Osteoblast (primary cell): ENCODE results near the gene FUCA2. TPM values are rescaled to one million over a fixed set of nuclear protein-coding genes. Genes with fewer than 3 reads are reported as not detected.

Source experiments
- DNase-seq: peaks from one replicate; pipeline ENCODE4 v3.0.0; 2011; ENCODE audit warnings: low spot score, mixed read lengths; ENCODE audit not compliant: insufficient read length; ENCODE audit errors: missing footprints
- H2AFZ ChIP-seq: 2 replicates; pipeline ENCODE4 v1.6.0; 2011; ENCODE audit warnings: mild to moderate bottlenecking, low read length
- H3K27ac ChIP-seq: 2 replicates; pipeline ENCODE4 v1.5.1; 2011; ENCODE audit warnings: mild to moderate bottlenecking, low read depth, low read length, moderate library complexity
- H3K27me3 ChIP-seq: 2 replicates; pipeline ENCODE4 v1.6.0; 2012; ENCODE audit warnings: mild to moderate bottlenecking, control low read depth, inconsistent platforms, low read length, moderate library complexity; ENCODE audit not compliant: insufficient read depth
- H3K36me3 ChIP-seq: 2 replicates; pipeline ENCODE4 v1.5.1; 2011; ENCODE audit warnings: mild to moderate bottlenecking, low read length, control low read depth, moderate library complexity; ENCODE audit not compliant: insufficient read depth
- H3K4me1 ChIP-seq: 2 replicates; pipeline ENCODE4 v1.5.1; 2011; ENCODE audit warnings: mild to moderate bottlenecking, low read length, control low read depth, moderate library complexity; ENCODE audit not compliant: insufficient read depth
- H3K4me2 ChIP-seq: 2 replicates; pipeline ENCODE4 v1.6.0; 2011; ENCODE audit warnings: mild to moderate bottlenecking, low read length; ENCODE audit not compliant: insufficient read depth
- H3K4me3 ChIP-seq: fragments of 200-600 bp; sonication (generic); 3 replicates; pipeline ENCODE4 v1.5.1; 2012; ENCODE audit warnings: mild to moderate bottlenecking, low read length, inconsistent platforms; ENCODE audit not compliant: insufficient read depth
- H3K79me2 ChIP-seq: 2 replicates; pipeline ENCODE4 v1.6.0; 2012; ENCODE audit warnings: mild to moderate bottlenecking, low read length, control low read depth, inconsistent platforms; ENCODE audit not compliant: insufficient read depth
- H3K9me3 ChIP-seq: 2 replicates; pipeline ENCODE4 v1.5.1; 2011; ENCODE audit warnings: low read depth, low read length, control low read depth
- H4K20me1 ChIP-seq: 2 replicates; pipeline ENCODE4 v1.6.0; 2012; ENCODE audit warnings: mild to moderate bottlenecking, low read length, control low read depth; ENCODE audit not compliant: insufficient read depth
- CTCF ChIP-seq: IDR thresholded peaks from 2 replicates; pipeline ENCODE4 v1.5.1; 2011; ENCODE audit warnings: mild to moderate bottlenecking, low read depth, low read length, moderate library complexity; ENCODE audit errors: extremely low read depth
- total RNA-seq: library from RNA; depleted of rRNA; stranded (reverse); fragments of >200 nt; gene quantifications from 2 replicates; pipeline ENCODE4 v1.2.3, GENCODE V29; 2012

Gene FUCA2
- total RNA-seq, 1 donor: 64.8 TPM

DNA sequence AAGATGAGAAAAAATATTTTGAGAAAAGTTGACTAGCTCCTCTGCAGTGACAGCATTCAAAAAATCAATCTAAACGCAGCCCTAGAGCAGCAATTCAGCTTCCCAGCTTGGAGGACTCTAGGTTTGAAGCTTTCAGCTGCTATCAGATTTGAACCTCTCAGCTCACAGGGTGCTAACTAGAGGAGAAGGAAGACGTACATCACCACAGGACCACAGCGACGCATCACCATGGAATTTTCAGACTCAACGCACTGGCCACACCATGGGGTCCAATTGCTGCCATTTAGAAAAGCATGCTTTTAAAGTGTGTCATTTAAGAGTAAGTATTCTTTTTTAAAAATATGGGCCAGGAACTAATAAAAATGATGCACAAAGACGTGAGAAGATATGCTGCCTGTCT, 45.0 kb upstream of the FUCA2 start:
- Histone ChIP-seq H4K20me1 (no peaks in the 10 kb centered on the region), H3K27me3 (no peaks in the 10 kb centered on the region), H3K9me3 (no peaks in the 10 kb centered on the region), H3K79me2 (peaks cover 10% of the 10 kb centered on the region), H3K4me1 (peaks cover 23% of the 10 kb centered on the region), H3K36me3 (no peaks in the 10 kb centered on the region), H3K4me2 (peak overlapping the region; percentile 55), H3K4me3 (no peak overlapping the region), H2AFZ (peak overlapping the region; percentile 74), H3K27ac (peak overlapping the region; percentile 81)
- no peak for TF ChIP-seq CTCF
- peak; percentile 83 for DNase-seq

GRCh38 chr6:143555582-143555981, 44.1 kb upstream of the FUCA2 start:
- Histone ChIP-seq H3K27me3 (no peaks in the 10 kb centered on the region), H3K4me3 (no peak overlapping the region), H3K79me2 (peaks cover 10% of the 10 kb centered on the region), H2AFZ (peak overlapping the region; percentile 25), H3K9me3 (no peaks in the 10 kb centered on the region), H3K36me3 (no peaks in the 10 kb centered on the region), H3K27ac (peak overlapping the region; percentile 81), H4K20me1 (no peaks in the 10 kb centered on the region), H3K4me2 (no peak overlapping the region), H3K4me1 (peaks cover 23% of the 10 kb centered on the region)
- DNase-seq: no peak
- TF ChIP-seq CTCF: no peak

DNA sequence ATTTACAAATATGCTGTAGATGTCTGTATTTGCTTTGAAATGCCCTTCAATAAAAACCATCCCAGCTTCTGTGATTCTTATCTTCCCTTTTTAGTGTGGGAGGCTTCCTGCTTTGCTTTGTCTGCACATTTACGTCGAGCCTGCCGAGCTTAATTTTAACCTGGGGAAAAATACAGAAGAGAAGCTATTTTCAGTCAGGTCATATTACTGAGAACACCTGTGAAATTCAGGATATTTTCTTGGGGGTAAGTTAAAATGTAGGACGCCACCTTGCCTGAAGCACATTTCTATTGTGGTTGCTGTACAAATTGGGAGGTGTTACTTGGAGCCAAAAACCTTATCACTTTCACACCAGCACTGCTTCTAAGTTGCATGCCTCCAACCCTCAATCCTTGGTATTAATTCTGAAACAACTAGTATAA, 43.6 kb upstream of the FUCA2 start:
- peaks cover 10% of the 10 kb centered on the region for H3K79me2 ChIP-seq
- no peak for DNase-seq
- TF ChIP-seq CTCF: no peak
- peak overlapping the region; percentile 58 for H3K4me2 ChIP-seq
- peaks cover 23% of the 10 kb centered on the region for H3K4me1 ChIP-seq
- H3K27me3 ChIP-seq: no peaks in the 10 kb centered on the region
- peak overlapping the region; percentile 18 for H3K4me3 ChIP-seq
- no peaks in the 10 kb centered on the region for H3K9me3 ChIP-seq
- no peaks in the 10 kb centered on the region for H3K36me3 ChIP-seq
- peak overlapping the region; percentile 81 for H3K27ac ChIP-seq
- no peaks in the 10 kb centered on the region for H4K20me1 ChIP-seq
- H2AFZ ChIP-seq: peak overlapping the region; percentile 25

DNA sequence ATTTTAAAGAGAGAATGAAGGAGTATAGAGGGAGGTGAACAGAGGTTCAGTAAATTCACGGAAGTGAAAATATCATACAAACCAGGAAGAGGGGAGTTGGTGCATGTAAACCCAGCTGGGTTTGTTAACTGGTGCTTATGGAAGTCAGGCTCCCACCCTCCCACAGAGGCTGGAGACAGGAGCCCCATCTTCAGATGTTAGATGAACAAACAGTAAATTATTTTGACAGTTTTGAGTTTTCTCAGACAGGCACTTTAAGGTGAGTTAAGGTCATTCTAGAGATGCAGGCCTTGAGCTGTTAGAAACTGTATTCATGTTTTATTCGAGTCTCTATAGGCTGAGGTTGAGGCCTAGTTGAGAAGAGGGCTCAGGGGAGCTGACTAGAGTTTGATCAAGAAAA, 41.8 kb upstream of the FUCA2 start:
- no peak overlapping the region for H3K4me3 ChIP-seq
- TF ChIP-seq CTCF: no peak
- H3K36me3 ChIP-seq: no peaks in the 10 kb centered on the region
- H3K27me3 ChIP-seq: no peaks in the 10 kb centered on the region
- peaks cover 23% of the 10 kb centered on the region for H3K4me1 ChIP-seq
- no peak overlapping the region for H3K4me2 ChIP-seq
- no peak overlapping the region for H3K27ac ChIP-seq
- H4K20me1 ChIP-seq: no peaks in the 10 kb centered on the region
- H2AFZ ChIP-seq: no peak overlapping the region
- no peaks in the 10 kb centered on the region for H3K9me3 ChIP-seq
- peaks cover 10% of the 10 kb centered on the region for H3K79me2 ChIP-seq
- no peak for DNase-seq
